GM13976 (cell line): ENCODE results near the gene STAB2.

Experiments
- DNase-seq: peaks from one replicate; pipeline ENCODE4 v3.0.0; 2012; ENCODE audit warnings: low spot score
- in situ Hi-C: fragments of 300-500 bp; cut with MboI; formaldehyde crosslinking; loops from one replicate; pipeline ENCODE4 v1.12.0; 2022; ENCODE audit warnings: low sequenced_read_pairs, mixed read lengths, inconsistent platforms; ENCODE audit not compliant: unreplicated experiment
- TF ChIP-seq, protein P1 (sequence below): IDR thresholded peaks from 2 replicates; pipeline ENCODE4 v1.5.1; 2012; ENCODE audit warnings: borderline replicate concordance, mild to moderate bottlenecking; ENCODE audit not compliant: insufficient read depth; ENCODE audit errors: extremely low read depth, missing control alignments, control extremely low read depth

Gene STAB2

DNA sequence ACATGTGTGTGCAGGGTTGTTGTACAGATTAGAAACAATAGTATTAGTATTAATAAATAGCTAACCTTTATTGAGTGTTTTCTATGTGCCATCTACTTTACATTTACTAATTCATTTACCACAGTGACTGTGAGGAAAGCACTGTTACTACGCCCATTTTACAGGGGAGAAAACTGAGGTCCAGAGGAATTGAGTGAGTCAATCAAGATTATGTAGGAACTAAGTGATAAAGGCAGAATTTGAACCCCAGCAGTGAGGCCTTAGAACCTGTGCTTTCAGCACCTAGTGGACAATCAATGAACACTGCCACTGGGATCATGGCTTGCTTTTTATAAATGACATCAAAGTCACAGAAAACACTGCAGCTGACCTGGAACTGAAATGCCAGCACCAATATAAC lies 225.7 kb downstream of the STAB2 start:
- TF ChIP-seq, protein P1, sequence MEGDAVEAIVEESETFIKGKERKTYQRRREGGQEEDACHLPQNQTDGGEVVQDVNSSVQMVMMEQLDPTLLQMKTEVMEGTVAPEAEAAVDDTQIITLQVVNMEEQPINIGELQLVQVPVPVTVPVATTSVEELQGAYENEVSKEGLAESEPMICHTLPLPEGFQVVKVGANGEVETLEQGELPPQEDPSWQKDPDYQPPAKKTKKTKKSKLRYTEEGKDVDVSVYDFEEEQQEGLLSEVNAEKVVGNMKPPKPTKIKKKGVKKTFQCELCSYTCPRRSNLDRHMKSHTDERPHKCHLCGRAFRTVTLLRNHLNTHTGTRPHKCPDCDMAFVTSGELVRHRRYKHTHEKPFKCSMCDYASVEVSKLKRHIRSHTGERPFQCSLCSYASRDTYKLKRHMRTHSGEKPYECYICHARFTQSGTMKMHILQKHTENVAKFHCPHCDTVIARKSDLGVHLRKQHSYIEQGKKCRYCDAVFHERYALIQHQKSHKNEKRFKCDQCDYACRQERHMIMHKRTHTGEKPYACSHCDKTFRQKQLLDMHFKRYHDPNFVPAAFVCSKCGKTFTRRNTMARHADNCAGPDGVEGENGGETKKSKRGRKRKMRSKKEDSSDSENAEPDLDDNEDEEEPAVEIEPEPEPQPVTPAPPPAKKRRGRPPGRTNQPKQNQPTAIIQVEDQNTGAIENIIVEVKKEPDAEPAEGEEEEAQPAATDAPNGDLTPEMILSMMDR: no peak
- in situ Hi-C loops: no loop called here
- no peak for DNase-seq

DNA sequence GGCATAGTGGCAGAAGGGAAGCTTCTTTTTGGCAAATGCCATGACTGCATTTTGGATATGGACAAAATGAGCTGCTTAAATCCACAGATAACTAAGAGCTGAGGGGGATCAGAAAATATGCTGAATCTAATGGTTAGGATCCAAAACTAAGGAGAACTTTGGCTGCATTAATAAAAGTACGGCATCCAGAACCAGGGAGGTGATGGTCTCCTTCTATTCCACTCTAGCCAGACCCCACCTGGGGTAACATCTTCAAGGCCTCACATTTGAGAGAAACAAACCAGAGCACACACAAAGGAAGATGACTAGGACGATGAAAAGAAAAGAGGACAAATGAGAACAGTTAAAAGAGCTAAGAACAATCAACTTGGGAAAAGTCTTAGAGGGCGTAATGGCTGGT lies 226.4 kb downstream of the STAB2 start:
- in situ Hi-C loops: no loop called here
- DNase-seq: no peak
- TF ChIP-seq, protein P1: no peak

DNA sequence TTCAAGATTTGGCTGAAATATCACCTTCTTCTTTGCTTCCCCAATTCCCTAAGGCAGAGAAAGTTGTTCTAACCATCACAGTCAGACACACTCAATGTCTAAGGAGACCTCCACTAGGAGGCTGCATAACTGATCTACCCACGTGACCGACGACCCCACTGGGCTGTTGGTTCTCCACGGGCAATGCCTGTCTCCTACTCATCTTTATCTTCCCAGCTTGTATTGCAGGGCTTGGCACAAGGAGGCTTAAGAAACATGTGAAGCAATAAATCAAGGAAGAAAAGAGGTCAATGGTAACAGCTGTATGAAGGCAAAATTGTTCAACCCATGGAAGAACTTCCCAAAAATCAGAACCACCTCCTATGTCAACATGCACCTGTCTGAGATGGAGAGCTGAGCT lies 226.9 kb downstream of the STAB2 start:
- no peak for DNase-seq
- in situ Hi-C loops: no loop called here
- TF ChIP-seq, protein P1: no peak

DNA sequence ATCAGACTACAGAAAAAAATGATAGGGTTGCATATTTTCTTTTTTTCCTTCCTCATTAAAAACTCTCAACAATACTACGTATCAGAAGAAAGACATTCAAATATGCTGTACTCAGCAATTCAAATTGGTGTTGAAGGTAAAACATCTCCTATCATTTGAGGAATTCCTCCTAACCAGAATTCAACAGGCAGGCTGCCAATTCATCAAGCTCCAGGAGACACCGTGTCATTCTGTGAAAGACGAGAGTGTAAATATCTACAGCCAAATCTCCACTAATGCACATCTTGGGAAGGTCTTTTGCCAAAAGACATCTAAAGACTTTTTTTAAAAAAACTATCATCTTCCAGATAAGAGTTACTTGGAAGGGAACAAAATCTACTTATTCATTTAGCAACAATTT lies 227.4 kb downstream of the STAB2 start:
- in situ Hi-C loops: no loop called here
- TF ChIP-seq, protein P1: no peak
- DNase-seq: no peak
